DMS 273 treated with DMSO at 0.1 percent for 48 hours (cell line): ENCODE measurements around the gene CXCL12.

Source experiments
- DNase-seq: peaks from one replicate; lab custom pipeline; 2025; lab: John Stamatoyannopoulos, UW

CXCL12 gene

DNA sequence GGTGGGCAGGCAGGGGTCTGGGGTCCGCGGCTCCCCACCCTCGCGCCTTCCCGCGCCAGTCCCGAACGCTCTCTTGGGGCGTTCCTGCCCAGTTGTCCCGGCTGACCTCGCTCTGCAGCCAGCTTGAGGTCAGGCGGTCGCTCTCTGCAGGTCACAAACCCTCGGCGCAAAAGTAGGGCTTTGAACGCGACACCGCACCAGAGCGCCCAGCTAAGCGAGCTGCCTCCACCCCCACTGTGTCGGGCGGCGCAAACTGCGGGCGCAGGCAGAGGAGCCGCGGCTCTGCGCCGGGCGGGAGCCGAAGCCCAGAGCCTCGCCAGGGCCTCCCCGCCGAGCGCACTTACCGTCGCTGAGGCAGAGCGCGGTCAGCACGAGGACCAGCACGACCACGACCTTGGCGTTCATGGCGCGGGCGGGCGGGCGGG lies 284 bp downstream of the CXCL12 start:
- DNase-seq: no peak

DNA sequence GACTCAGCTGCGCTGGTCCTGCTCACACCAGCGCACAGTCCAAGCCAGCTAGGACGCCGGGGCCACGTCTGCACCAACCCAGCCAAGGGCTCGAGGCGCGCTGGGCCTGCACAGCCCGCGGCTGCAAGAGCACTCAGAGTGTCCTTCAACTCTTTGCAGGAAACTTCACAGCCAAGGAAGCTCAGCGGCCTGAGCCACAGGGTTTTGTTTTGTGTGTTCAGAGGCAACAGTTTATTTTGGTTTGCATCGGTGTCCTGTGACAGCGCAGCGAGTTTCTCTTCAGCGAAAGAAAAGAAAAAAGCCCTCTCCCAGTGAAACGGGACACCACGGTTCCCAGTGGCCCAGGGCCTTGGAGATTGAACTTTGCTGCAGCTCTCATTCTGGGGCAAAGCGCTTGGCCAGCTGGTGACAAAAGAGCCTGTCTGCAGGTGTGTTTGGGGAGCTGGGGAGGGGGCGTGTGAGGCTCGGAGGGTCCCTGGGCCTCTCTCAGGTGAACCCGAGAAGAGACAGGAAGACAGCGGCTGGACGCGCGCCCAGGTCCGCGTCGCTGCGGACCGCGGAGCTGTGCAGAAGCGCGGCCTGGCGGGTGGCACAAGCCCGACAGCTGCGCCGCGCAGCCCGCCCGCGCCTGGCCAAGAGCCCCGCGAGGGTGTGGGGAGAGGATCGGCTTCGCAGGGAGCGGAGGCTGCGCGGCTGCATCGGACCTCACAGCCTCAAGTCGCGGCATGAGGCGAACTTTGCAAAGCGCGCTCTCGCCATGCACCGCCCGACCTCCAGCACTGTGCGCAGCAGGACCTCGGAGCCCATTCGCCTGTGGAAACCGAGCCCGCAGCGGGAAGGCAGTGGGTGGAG lies 922 bp downstream of the CXCL12 start:
- DNase-seq: no peak

DNA sequence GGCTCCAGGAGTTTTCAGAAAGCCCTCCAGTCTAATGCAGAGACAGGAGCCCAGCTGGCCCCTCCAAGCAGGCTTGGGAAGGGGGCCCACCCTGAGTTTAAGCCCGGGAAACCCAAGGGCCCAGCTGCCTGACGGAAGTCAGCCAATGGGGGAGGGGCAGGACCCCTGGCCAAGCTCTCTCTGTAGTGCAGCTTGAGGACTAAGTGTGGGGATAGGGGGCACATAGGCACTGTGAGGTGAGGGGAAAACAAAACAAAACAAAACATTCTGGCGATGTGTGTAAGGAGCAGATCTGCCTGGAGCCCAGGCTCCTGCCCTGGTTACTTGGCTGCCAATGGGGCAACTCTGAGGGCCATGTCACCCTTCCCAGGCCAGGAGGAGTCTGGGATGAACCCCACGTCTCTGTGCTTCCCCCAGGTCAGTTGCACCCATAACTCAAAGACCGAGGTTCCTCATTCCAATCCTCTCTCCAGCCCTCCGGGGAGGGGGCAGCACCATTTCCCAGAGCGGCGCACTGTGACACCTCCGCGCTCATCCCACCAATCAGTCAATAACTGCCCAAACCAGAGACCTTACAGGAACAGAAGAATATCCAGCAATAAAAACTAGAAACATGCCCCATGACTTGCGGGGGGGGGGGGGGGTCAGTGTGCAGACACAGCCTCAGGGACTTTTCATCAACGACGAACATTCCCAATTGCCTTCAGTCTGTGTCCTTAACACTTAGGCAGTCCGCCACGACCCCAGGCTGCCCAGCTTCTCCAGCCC lies 1.7 kb downstream of the CXCL12 start:
- no peak for DNase-seq

DNA sequence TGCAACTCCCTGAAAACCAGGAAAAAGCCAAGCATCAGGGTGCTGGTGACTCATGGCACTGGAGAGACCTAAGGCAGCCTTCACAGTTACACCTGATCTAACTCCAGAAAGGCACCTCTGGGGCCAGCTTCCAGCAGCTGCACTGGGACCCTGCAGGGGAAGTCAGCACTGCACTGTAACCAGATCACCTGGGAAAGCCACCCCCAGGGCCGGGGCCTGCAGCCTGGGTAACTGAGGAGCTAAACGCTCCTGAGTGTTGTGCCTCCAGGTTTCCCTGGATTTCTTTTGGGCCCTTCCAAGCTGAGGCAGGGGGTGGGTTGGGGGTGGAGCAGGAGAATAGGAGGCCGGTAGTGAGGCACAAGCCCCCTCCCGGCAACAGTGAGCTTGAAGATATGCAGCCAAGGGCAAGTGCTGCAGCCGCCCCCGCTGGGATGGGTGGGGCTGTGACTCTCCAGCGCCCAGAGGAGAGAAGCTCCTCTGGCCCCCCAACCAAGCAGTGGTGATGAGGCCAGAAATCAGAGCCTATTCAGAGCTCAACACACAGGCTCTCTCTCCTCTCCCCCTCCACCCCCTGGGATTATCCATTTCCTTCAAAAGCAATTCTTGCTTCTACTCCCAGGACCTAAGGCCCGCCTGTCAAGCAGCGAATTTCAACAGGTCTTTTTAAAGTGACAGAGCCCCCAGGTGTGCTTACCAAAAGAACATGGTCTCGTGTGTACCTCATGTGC lies 2.6 kb downstream of the CXCL12 start:
- DNase-seq: no peak

DNA sequence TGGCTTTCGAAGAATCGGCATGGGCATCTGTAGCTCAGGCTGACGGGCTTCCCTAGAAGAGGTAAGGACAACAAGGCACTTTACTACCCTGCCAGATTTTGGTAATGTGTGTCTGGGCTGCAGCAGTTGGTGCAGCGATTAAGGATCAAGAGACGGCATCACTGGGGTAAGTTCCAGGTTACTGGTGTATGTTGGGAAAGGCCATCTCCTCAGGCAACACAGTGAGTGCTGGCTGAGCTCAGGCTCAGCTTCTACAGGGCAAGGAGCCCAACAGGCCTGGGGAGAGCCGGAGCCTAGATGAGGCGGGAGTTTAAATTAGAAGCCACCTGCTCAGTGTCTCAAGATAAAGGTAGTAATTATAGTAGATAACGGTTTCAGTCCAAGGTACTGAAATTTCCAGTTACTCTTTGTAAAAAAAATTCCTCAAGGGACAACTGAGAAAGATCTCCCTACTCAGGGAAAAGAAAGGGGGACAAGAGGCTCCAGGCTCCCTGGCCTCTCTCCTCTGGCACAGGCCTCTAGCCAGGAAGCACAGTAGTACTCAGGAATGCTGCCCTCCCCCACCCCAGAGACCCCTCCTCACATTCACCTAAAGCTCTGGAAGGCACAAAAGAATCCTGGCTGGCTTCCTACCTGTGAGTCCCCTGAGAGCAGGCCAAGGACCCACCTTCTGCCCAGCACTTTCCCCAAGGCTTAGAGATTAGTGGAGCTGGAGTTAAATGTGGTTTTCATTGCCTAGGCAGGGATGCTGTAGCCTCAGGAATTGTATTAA lies 3.9 kb downstream of the CXCL12 start:
- DNase-seq: no peak

DNA sequence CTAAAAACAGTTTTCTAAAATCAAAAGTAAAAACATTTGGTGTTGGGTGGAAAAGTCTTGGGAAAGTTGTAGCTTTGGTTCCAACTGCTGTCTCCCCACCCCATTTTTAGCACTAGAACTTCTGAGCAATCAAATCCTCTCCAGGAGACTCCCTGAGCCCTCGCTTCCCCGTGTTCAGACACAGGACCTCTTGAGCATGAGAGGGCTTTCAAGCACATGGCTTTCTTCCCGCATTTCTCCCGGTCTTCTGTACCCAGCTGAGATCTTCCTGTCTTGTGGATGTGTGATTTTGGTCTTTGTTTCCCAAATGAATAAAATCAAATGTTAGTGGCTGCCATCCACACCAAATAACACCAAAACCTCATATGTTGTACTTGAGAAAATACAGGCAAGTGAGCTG lies 5.0 kb downstream of the CXCL12 start:
- DNase-seq: no peak

DNA sequence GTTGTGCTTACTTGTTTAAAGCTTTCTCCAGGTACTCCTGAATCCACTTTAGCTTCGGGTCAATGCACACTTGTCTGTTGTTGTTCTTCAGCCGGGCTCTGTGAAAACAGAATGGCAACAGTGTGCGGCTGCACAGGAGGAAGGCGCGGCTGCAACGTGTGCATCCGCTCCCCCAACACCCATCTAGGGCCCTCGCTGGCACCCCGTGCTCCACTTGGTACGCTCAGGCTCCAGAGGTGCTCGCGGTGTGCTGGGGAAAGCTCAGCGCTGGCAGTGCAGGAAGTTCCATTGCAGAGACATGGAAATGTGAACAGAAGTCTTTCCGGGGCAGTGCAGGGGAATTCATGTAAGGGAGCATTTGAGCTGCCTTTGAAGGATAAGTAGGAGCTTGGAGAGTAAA lies 6.3 kb downstream of the CXCL12 start:
- DNase-seq: no peak

DNA sequence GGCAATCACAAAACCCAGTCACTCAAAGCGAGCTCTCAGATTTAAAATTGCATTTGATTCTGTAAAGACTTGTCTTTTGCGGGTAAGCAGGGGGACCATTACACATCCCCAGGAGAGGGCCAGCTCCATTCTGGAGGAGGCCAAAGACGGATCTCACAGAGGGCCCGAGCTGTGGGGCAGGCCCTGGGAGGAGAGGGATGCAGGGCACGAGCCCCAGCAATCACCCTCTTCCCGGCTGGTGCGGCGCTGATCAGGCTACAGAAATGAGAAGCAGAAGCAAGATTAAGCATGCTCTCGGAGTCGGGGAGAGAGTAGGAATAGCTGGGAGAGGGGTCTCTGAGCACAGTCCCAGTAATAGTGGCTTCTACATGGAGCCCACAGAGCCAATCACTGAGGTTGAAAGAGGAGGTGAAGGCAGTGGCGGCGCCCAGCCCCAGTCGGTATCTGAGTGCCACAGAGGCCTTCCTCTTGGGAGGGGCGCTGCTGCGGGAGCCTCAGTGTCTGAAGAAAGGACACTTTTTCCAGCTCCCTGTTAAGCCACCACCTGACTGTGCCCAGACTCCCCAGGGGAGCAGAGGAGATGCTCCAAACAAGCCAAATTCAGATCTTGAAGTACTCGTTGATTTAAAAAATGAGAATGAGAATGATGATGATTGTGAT lies 7.1 kb downstream of the CXCL12 start:
- no peak for DNase-seq

DNA sequence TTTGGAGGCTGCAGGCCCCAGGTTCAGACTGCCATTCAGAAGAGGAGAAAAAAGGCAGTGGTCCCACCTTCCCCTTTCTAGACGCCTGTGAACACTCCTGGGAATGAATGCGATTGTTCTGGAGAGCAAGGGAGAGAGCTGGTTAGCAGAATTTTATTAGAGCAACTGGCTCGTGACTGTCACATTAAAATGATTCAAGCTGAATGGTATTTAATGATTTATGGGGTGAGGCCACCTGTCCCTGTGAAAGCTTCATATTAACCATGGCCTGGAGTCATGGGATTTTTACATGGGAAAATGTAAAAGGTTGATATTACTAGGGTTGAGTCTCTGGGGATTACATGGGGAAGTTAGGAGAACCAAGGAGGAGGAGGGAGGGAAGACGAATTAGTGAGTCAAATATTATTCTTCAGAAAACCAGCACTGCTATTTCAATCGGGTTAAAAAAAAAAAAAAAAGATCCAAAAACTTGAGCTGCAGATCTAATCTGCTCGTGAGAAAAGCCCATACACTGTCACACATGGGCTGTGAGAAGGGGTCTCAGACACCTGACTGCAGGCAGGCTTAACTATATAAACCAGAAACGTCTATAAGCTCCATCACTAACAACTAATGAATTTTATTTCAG lies 8.3 kb downstream of the CXCL12 start:
- peak; percentile 2 for DNase-seq

DNA sequence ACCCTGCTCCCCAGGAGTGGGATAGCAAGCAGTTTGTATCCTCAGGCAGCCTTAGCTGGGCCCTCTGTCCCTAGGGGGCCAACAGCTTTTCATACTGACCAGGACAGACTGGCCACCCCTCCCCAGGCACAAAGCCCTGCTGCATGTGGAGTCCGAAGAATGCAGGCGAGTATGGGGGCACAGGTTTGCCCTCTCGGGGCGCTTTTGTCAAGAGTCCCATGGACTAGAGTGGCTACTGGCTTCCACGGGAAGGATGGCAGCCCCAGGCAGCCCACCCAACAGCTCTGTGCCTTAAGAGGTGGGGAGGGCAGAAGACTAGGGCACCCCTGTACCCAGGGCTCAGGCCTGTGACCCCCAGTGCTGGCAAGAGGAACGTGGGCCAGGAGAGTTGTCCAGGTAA lies 10.7 kb downstream of the CXCL12 start:
- DNase-seq: no peak

DNA sequence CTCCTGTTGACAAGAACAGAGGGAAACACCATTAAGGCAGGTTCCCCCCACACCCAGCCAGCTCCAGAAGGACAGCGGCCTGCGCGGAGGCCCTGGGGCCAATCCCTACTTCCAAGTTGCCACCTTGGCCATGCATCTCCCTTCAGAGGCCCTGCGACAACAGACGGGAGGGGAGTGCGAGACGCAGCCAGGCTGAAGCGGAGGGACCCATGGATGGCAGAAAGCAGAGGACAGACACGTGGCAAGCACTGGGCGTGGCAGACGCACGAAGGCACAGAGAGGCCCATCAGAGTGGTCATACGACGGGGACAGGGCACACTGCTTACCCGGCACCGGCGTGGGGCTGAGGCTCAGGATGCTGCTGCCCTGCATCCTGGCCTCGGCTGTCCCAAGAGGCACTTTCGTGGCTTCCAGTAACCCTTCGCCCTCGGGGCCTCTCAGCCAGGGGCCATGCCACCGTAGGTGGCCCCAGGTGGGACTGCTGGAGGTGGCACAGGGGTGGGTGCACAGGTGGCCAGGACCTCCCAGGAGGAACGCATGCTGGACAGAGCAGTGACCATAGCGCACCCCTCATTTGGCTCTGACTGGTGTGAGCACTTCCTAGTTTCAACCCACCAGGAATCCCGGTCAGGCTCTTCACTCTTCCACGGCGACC lies 11.4 kb downstream of the CXCL12 start:
- DNase-seq: no peak

DNA sequence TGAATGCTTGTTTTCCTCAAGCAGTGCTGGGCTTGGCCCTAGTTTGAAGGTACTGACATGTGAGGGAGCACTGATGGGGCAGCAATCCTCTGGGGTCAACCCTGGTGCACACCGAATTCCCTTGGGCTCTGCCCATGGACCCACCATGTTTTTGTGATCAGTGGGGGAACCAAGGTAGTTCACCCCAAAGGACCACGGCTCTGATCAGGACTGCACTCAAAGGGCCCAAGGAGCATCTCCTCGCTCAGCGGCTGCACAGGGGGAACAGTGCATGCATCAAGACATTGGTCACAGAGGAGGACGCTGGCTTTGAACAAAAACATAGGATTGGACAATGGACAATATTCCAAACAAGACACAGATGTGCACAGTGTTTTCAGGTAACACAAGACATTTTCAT lies 12.7 kb downstream of the CXCL12 start:
- no peak for DNase-seq

DNA sequence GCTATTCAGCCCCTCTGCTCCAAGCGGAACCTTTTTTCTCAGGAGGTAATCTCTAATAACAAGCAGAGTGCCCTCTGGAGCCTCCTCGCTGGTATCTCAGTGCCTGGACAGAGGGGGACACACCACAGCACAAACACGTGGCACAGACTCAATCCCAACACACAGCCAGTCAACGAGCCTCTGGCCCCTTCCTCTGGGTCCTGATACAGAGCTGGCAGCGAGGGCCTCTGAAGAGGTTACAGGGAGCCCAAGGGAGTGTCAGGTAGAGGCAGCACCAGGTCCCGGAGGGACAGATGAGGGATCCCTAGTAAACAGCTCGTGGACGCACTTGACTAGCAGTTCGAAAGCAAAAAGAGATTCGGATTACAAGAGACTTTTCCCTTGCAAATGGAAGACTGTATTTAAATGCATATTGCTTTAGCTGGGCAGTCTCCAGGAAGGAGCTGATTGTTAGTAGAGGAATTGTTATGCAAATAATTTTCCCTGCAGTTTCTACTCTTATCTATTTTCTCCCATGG lies 14.1 kb downstream of the CXCL12 start:
- DNase-seq: no peak

DNA sequence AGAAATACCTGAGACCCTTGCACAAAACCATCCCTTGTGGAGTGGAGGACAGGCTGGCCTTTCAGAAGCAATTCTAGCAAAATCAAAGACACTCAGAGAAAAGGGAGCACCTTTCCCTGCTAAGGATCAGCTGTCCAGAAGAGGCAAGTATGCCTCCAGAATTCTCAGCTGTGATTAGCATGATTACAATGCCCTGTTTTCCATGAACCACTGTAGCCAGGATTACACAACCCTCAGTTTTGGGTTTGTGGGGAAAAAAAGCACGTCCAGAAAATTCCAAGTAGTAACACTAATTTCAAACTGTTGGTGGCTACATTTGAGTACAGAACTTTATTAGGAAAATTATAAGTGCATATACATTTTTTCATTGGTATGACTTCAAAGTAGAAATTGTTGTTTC lies 15.0 kb downstream of the CXCL12 start:
- no peak for DNase-seq

DNA sequence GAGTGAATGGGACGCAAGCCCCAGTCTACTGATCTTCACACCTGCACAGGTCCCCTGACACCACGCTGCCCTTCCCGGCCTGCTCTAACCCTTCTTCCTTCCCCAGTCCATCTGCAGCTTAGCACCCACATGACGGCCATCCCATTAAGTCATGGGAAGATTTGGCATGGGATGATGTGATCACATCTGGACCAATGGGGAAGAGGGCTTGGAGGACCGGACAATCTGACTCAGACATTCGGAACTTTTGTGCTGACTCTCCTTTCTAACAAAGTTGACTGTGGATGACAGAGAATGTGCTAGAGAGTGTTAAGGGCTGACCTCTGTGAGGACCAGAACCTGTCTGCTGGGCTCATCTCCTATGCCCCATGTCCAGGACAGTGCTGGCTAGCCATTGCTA lies 15.6 kb downstream of the CXCL12 start:
- DNase-seq: no peak

DNA sequence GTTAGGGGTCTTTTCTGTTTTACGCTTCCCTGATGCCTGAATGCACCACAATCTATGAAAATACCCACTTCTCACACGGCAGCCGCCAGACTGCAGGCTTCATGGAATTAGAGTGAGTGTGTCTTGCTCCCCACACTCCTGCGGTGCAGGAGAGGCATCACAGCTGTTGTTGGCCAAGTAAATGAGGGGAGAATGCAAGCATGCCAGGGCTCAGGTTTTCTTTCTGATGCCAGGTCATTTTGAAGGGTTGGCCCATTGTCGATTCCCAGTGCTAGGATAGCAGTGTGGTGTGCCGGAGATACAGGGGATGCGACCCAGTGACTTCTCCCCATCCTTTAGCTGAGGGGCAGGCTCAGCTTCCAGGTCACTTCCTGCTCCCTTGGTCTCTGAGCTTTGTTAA lies 16.3 kb downstream of the CXCL12 start:
- DNase-seq: no peak

DNA sequence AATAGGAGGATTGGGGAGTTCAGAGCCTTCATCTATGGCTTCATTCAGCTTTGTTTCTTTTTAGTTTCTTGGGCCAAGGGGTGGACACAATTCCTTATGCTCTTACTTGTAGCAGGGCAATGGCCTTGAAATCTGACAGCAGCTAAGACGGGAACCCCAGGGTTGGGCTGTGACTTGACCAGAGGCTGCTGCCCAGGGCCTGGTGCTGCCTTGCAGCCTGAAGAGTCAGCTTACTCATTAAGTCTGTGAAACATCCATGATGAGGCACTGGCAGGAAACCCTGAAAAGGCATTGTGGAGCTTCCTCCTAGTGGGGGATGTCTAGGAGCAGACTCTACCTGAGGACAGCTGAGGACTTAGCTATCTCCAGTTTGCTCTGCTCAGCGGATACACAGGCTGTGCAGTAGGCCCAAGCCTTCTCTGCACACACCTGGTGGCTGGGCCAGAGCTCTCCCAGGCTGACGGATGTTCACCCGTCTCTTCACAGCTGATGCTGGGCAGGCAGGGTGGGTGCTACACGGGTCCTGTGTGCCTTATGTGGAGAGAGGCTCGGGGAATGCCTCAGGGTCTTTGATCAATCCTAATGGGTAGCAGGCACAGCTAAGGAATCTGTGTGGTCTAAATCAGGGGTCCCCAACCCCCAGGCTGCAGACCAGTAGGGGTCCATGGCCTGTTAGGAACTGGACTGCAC lies 17.8 kb downstream of the CXCL12 start:
- DNase-seq: no peak

DNA sequence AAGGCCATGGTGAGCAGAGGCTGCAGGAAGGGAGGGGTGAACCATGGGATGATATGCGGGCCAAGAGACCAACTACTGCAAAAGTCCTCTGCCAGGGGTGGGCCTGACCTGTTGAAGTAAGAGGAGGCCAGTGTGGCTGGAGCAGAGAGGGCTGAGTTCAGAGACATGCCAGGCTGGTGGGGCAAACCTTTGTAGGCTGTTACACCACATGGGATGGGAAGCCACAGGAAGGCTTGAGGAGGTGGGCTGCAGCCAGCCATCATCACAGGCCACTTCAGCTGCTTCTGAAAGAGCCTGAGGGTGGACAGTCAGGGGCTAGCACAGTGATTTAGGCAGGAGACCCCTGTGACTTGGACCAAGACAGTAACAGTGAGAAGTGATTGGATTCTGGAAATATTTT lies 20.3 kb downstream of the CXCL12 start:
- DNase-seq: no peak

DNA sequence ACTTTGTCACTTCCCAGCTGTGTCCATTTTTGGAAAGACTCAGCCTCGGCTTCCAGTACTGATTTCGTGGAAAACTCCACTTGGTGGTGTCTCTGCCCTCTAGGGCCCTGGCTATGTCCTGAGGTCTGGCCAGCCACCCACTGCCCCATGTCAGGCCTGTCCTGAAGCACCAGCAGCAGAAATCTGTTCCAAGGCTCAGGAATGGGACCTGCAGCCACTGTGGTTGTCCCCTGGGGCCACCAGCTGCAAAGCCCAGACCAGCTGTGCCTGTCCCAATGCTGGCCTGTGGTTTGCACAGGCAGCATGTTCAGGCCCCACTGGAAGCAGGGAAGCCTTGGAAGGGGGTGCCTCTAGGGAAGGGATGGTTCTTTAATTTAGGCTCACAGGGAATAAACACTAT lies 21.2 kb downstream of the CXCL12 start:
- no peak for DNase-seq
